ENCODE results near the gene TCF15. TPM values are rescaled to one million over a fixed set of nuclear protein-coding genes. Genes with fewer than 3 reads are reported as not detected.

TCF15 gene
- total RNA-seq, 1 donor from 2014 or later: 0.48 TPM

Other genes with a start within 250 kb of the TCF15 start
- 10.8 TPM for gene TRIB3, start 229.5 kb downstream of the TCF15 start, total RNA-seq (ENCODE audit: insufficient read depth, low replicate concordance)
- gene RBCK1, start 202.0 kb downstream of the TCF15 start, total RNA-seq (ENCODE audit: insufficient read depth, low replicate concordance): 41.2 TPM
- 20.9 TPM for gene TBC1D20, start 147.8 kb downstream of the TCF15 start, total RNA-seq (ENCODE audit: insufficient read depth, low replicate concordance)
- gene CSNK2A1, start 66.5 kb downstream of the TCF15 start, total RNA-seq (ENCODE audit: insufficient read depth, low replicate concordance): 91.5 TPM
- gene SRXN1, start 42.9 kb upstream of the TCF15 start, total RNA-seq (ENCODE audit: insufficient read depth, low replicate concordance): 22.1 TPM
- not detected for gene SCRT2, start 65.5 kb upstream of the TCF15 start, total RNA-seq (ENCODE audit: insufficient read depth, low replicate concordance)
- gene SLC52A3, start 158.2 kb upstream of the TCF15 start, total RNA-seq (ENCODE audit: insufficient read depth, low replicate concordance): 1.7 TPM
- gene FAM110A, start 223.4 kb upstream of the TCF15 start, total RNA-seq (ENCODE audit: insufficient read depth, low replicate concordance): 0.96 TPM